ENCODE data around the gene TTLL10.
"Not testable (repeated sequence)": the region's sequence is repeated elsewhere in the genome, so short reads cannot be mapped to it uniquely, and the experiment has no call there.

TTLL10 gene

GRCh38 chr1:1194723-1195122 is 21.0 kb downstream of the TTLL10 start:
- DNase-seq: no peak

GRCh38 chr1:1195726-1196125 is 22.0 kb downstream of the TTLL10 start:
- not testable (repeated sequence) for DNase-seq

GRCh38 chr1:1196431-1197187 is 22.9 kb downstream of the TTLL10 start:
- DNase-seq: no peak

GRCh38 chr1:1197188-1197500 is 23.5 kb downstream of the TTLL10 start:
- DNase-seq: no peak

- no peak for DNase-seq
Measured at GRCh38 chr1:1197551-1198422, 24.1 kb downstream of the TTLL10 start.

- DNase-seq: no peak
Measured at GRCh38 chr1:1198423-1199140, 24.9 kb downstream of the TTLL10 start.

- DNase-seq: no peak
Measured at GRCh38 chr1:1199141-1199960, 25.7 kb downstream of the TTLL10 start.

- DNase-seq: no peak
Measured at GRCh38 chr1:1199961-1200875, 26.5 kb downstream of the TTLL10 start.

GRCh38 chr1:1200876-1201810 is 27.5 kb downstream of the TTLL10 start:
- DNase-seq: no peak

- DNase-seq: no peak
Measured at GRCh38 chr1:1202831-1203560, 29.3 kb downstream of the TTLL10 start.

GRCh38 chr1:1203561-1204424 is 30.1 kb downstream of the TTLL10 start:
- DNase-seq: no peak

- DNase-seq: no peak
Measured at GRCh38 chr1:1204425-1204920, 30.8 kb downstream of the TTLL10 start.

- DNase-seq: no peak
Measured at GRCh38 chr1:1204998-1205768, 31.5 kb downstream of the TTLL10 start.

- DNase-seq: no peak
Measured at GRCh38 chr1:1205769-1206375, 32.2 kb downstream of the TTLL10 start.

GRCh38 chr1:1206376-1206965 is 32.8 kb downstream of the TTLL10 start, which contains the start of gene TNFRSF18:
TSS of gene TNFRSF18 (minus strand) at chr1:1206592. CDS start at chr1:1206571, 21 bp downstream.
- DNase-seq: peak; percentile 74

- no peak for DNase-seq
Measured at GRCh38 chr1:1206966-1207531, 33.4 kb downstream of the TTLL10 start.

All from islet precursor cell (in vitro differentiated cells).